SJSA1 (cell line): ENCODE data around the gene ZNF613. TPM values are rescaled to one million over a fixed set of nuclear protein-coding genes. Genes with fewer than 3 reads are reported as not detected.
"Not testable (repeated sequence)": the region's sequence is repeated elsewhere in the genome, so short reads cannot be mapped to it uniquely, and the experiment has no call there.

Source experiments
- DNase-seq, 2 experiments: peaks; one replicate each; pipeline ENCODE4 v3.0.0-alpha.2; 2015 to 2020; ENCODE audit warnings: low spot score in 2 of 2, low read depth in 1 of 2
- H3K27ac ChIP-seq: fragments of 250-450 bp; sonication (Bioruptor Pico); 2 replicates; pipeline ENCODE4 v1.5.1; 2020; ENCODE audit warnings: mild to moderate bottlenecking, moderate library complexity
- H3K27me3 ChIP-seq: fragments of 250-450 bp; sonication (Bioruptor Pico); replicated peaks from 2 replicates; pipeline ENCODE4 v1.5.1; 2020; ENCODE audit warnings: mild to moderate bottlenecking, moderate library complexity
- H3K36me3 ChIP-seq: fragments of 250-450 bp; sonication (Bioruptor Pico); 2 replicates; pipeline ENCODE4 v1.5.1; 2020; ENCODE audit warnings: mild to moderate bottlenecking
- H3K4me1 ChIP-seq: fragments of 250-450 bp; sonication (Bioruptor Pico); replicated peaks from 2 replicates; pipeline ENCODE4 v1.6.1; 2021; ENCODE audit warnings: mild to moderate bottlenecking
- H3K4me3 ChIP-seq: fragments of 250-450 bp; sonication (Bioruptor Pico); 2 replicates; pipeline ENCODE4 v1.5.1; 2020; ENCODE audit warnings: mild to moderate bottlenecking
- H3K9me3 ChIP-seq: fragments of 250-450 bp; sonication (Bioruptor Pico); replicated peaks from 2 replicates; pipeline ENCODE4 v1.5.1; 2020; ENCODE audit warnings: mild to moderate bottlenecking
- total RNA-seq: library from RNA; depleted of rRNA; stranded (reverse); fragments of >200 nt; shearing (Covaris generic); gene quantifications from 2 replicates; pipeline ENCODE4 v1.2.3, GENCODE V29; 2014; rRNA removed

ZNF613 gene
- 2.1 and 2.6 TPM in 2 replicates for total RNA-seq

GRCh38 chr19:51926784-51927741 is at the start of gene ZNF613:
Gene ZNF613 (plus strand): TSS chr19:51927472. CDS start chr19:51936221, 8,749 bp downstream.
- peak within 1 kb of the TSS; percentile 53 for H3K4me3 ChIP-seq
- no peaks in the 10 kb centered on the region for H3K4me1 ChIP-seq
- H3K27ac ChIP-seq: no peak within 1 kb of the TSS
- peak; percentile 76 to 85 for DNase-seq
- H3K27me3 ChIP-seq: no peaks in the 10 kb centered on the region
- peaks cover 7% of the 10 kb centered on the region; the same call in 1 of the 2 replicates for H3K36me3 ChIP-seq
- peaks cover 16% of the 10 kb centered on the region for H3K9me3 ChIP-seq

- H3K4me1 ChIP-seq: no peaks in the 10 kb centered on the region
- H3K9me3 ChIP-seq: peaks cover 7% of the 10 kb centered on the region
- no peaks in the 10 kb centered on the region for H3K27me3 ChIP-seq
- H3K4me3 ChIP-seq: no peak overlapping the region
- no peak overlapping the region for H3K27ac ChIP-seq
- no peaks in the 10 kb centered on the region for H3K36me3 ChIP-seq
- no peak for DNase-seq
These were observed 44.8 kb upstream of the ZNF613 start for GRCh38 chr19:51882518-51882917.

- H3K27me3 ChIP-seq: no peaks in the 10 kb centered on the region
These were observed 42.6 kb upstream of the ZNF613 start for GRCh38 chr19:51884713-51885112.

GRCh38 chr19:51887522-51888498 is 39.5 kb upstream of the ZNF613 start, which contains the start of gene ZNF577:
Gene ZNF577 (minus strand): TSS chr19:51887951. CDS start chr19:51880382, 7,569 bp downstream.
- no peaks in the 10 kb centered on the region for H3K27me3 ChIP-seq
- no peaks in the 10 kb centered on the region for H3K4me1 ChIP-seq
- H3K4me3 ChIP-seq: no peak within 1 kb of the TSS
- no peak for DNase-seq
- peaks cover 37% of the 10 kb centered on the region for H3K9me3 ChIP-seq
- H3K36me3 ChIP-seq: peaks cover 40% of the 10 kb centered on the region
- no peak within 1 kb of the TSS for H3K27ac ChIP-seq

More at GRCh38 chr19:51884713-51885112, 42.6 kb upstream of the ZNF613 start:
- DNase-seq: no peak
- H3K27ac ChIP-seq: no peak overlapping the region
- H3K4me3 ChIP-seq: no peak overlapping the region
- H3K9me3 ChIP-seq: peaks cover 20% of the 10 kb centered on the region
- H3K36me3 ChIP-seq: peaks cover 10% of the 10 kb centered on the region
- H3K4me1 ChIP-seq: no peaks in the 10 kb centered on the region

GRCh38 chr19:51889934-51890333 is 37.3 kb upstream of the ZNF613 start:
- H3K36me3 ChIP-seq: peaks cover 59% of the 10 kb centered on the region
- no peak for DNase-seq
- peaks cover 40% of the 10 kb centered on the region for H3K9me3 ChIP-seq
- H3K4me1 ChIP-seq: no peaks in the 10 kb centered on the region
- H3K27me3 ChIP-seq: no peaks in the 10 kb centered on the region
- no peak overlapping the region for H3K4me3 ChIP-seq
- no peak overlapping the region for H3K27ac ChIP-seq

GRCh38 chr19:51891193-51891747 is 36.0 kb upstream of the ZNF613 start:
- Histone ChIP-seq H3K36me3 (peaks cover 70% of the 10 kb centered on the region), H3K4me1 (no peaks in the 10 kb centered on the region), H3K27me3 (no peaks in the 10 kb centered on the region), H3K4me3 (no peak overlapping the region), H3K27ac (no peak overlapping the region), H3K9me3 (peaks cover 42% of the 10 kb centered on the region)
- DNase-seq: no peak

- H3K9me3 ChIP-seq: peaks cover 19% of the 10 kb centered on the region
- peaks cover 33% of the 10 kb centered on the region for H3K36me3 ChIP-seq
- no peak overlapping the region for H3K4me3 ChIP-seq
- no peaks in the 10 kb centered on the region for H3K27me3 ChIP-seq
- H3K4me1 ChIP-seq: no peaks in the 10 kb centered on the region
- no peak overlapping the region for H3K27ac ChIP-seq
- no peak for DNase-seq
These were observed 25.4 kb upstream of the ZNF613 start for GRCh38 chr19:51901860-51902259.

DNA sequence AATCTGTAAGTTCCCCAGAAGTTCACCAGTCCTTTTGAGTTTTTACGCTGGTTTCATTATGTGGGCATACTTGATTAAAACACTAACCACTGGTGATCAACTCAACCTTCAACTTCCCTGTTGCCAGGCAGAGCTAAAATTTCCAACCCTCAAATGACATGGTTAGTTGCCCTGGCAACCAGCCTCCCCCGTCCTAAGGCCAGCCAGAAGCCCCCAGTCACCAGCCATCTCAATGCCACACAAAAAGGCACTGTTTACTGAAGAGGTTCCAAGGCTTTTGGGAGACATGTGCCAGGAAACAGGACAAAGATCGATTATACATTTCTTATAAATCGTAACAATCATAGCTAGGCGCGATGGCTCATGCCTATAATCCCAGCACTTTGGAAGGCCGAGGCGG is 24.1 kb upstream of the ZNF613 start:
- Histone ChIP-seq H3K4me1 (no peaks in the 10 kb centered on the region), H3K27ac (no peak overlapping the region), H3K4me3 (no peak overlapping the region), H3K9me3 (peaks cover 19% of the 10 kb centered on the region), H3K36me3 (peaks cover 24% of the 10 kb centered on the region), H3K27me3 (no peaks in the 10 kb centered on the region)
- no peak for DNase-seq

- Histone ChIP-seq H3K4me3 (peak within 1 kb of the TSS; percentile 47), H3K4me1 (no peaks in the 10 kb centered on the region), H3K36me3 (peaks cover 11% of the 10 kb centered on the region), H3K9me3 (peaks cover 12% of the 10 kb centered on the region), H3K27me3 (no peaks in the 10 kb centered on the region), H3K27ac (no peak within 1 kb of the TSS)
- DNase-seq: peak; percentile 66 to 70
These were observed 22.7 kb upstream of the ZNF613 start, which contains the start of gene ZNF649 for GRCh38 chr19:51904331-51905165. Gene ZNF649 (minus strand): TSS chr19:51905017. CDS start chr19:51900107, 4,910 bp downstream.

DNA sequence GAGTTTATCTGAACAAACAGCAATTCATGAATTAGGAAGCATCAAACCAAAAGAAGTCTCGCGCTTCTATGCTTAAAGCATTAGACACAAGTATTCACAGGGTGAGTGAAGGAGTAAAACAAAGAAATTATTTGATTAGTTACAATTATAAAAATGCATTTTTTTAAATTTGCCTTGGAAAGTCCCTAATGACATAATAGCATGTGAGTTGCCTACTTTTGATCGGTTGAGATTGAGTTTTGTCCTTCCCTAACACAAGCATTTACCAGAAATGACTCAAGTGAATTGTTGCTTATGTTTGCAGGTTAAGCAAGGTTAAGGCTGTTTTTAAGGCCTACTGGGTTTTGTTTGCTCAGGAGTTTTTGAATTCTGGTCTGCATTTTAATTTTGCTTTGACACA is 22.1 kb upstream of the ZNF613 start:
- Histone ChIP-seq H3K9me3 (peaks cover 8% of the 10 kb centered on the region), H3K4me1 (no peaks in the 10 kb centered on the region), H3K27me3 (no peaks in the 10 kb centered on the region), H3K36me3 (peaks cover 6% of the 10 kb centered on the region), H3K4me3 (no peak overlapping the region), H3K27ac (no peak overlapping the region)
- DNase-seq: no peak

DNA sequence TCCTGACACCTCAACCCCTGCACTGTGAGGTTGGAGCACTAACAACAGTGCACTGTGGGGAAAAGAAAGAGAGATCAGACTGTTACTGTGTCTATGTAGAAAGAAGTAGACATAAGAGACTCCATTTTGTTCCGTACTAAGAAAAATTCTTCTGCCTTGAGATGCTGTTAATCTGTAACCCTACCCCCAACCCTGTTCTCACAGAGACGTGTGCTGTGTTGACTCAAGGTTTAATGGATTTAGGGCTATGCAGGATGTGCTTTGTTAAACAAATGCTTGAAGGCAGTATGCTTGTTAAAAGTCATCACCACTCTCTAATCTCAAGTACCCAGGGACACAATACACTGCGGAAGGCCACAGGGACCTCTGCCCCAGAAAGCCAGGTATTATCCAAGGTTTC is 21.6 kb upstream of the ZNF613 start:
- not testable (repeated sequence) for H3K27me3 ChIP-seq, H3K4me1 ChIP-seq, H3K36me3 ChIP-seq, H3K4me3 ChIP-seq, H3K27ac ChIP-seq, H3K9me3 ChIP-seq, DNase-seq

DNA sequence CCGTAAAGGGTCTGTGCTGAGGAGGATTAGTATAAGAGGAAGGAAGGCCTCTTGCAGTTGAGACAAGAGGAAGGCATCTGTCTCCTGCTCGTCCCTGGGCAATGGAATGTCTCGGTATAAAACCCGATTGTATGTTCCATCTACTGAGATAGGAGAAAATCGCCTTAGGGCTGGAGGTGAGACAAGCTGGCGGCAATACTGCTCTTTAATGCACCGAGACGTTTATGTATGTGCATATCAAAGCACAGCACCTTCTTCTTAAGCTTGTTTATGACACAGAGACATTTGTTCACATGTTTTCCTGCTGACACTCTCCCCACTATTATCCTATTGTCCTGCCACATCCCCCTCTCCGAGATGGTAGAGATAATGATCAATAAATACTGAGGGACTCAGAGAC is 21.2 kb upstream of the ZNF613 start:
- not testable (repeated sequence) for DNase-seq, H3K27ac ChIP-seq, H3K4me3 ChIP-seq, H3K27me3 ChIP-seq, H3K36me3 ChIP-seq, H3K9me3 ChIP-seq, H3K4me1 ChIP-seq
